H9 (cell line): ENCODE results near the gene SS18. TPM values are rescaled to one million over a fixed set of nuclear protein-coding genes. Genes with fewer than 3 reads are reported as not detected.

ENCODE experiments used
- DNase-seq: peaks from one replicate; pipeline ENCODE4 v3.0.0-alpha.2; 2017
- H2AFZ ChIP-seq: one replicate; pipeline ENCODE4 v1.6.1; 2013; ENCODE audit warnings: mild to moderate bottlenecking, low read length, control low read depth, moderate library complexity
- H2AK5ac ChIP-seq: 2 replicates; pipeline ENCODE4 v1.6.1; 2013; ENCODE audit warnings: low read length, control low read depth, mixed read lengths; ENCODE audit not compliant: insufficient read length
- H2BK120ac ChIP-seq: one replicate; pipeline ENCODE4 v1.6.1; 2013; ENCODE audit warnings: low read depth, mild to moderate bottlenecking, low read length, control low read depth, inconsistent platforms; ENCODE audit not compliant: poor library complexity, severe bottlenecking
- H2BK12ac ChIP-seq: 2 replicates; pipeline ENCODE4 v1.6.1; 2013; ENCODE audit warnings: low read length, control low read depth, mixed read lengths, low read depth; ENCODE audit not compliant: insufficient read length
- H2BK15ac ChIP-seq: 2 replicates; pipeline ENCODE4 v1.6.1; 2013; ENCODE audit warnings: low read depth, low read length, control low read depth
- H2BK20ac ChIP-seq: one replicate; pipeline ENCODE4 v1.6.1; 2013; ENCODE audit warnings: low read depth, mild to moderate bottlenecking, low read length, control low read depth, inconsistent platforms; ENCODE audit not compliant: poor library complexity, severe bottlenecking
- H2BK5ac ChIP-seq: 2 replicates; pipeline ENCODE4 v1.6.1; 2013; ENCODE audit warnings: low read length, control low read depth, mixed read lengths; ENCODE audit not compliant: insufficient read length
- H3K14ac ChIP-seq: 2 replicates; pipeline ENCODE4 v1.6.1; 2013; ENCODE audit warnings: low read length, control low read depth; ENCODE audit not compliant: insufficient read depth
- H3K18ac ChIP-seq: 2 replicates; pipeline ENCODE4 v1.6.1; 2013; ENCODE audit warnings: low read depth, mild to moderate bottlenecking, mixed read lengths, low read length, control low read depth; ENCODE audit not compliant: insufficient read length
- H3K23ac ChIP-seq: 2 replicates; pipeline ENCODE4 v1.6.1; 2013; ENCODE audit warnings: low read length, control low read depth, mixed read lengths, low read depth; ENCODE audit not compliant: insufficient read length
- H3K23me2 ChIP-seq: 2 replicates; pipeline ENCODE4 v1.6.1; 2013; ENCODE audit warnings: low read depth, mild to moderate bottlenecking, mixed read lengths, low read length, control low read depth; ENCODE audit not compliant: insufficient read length, poor library complexity, severe bottlenecking
- H3K27ac ChIP-seq: 2 replicates; pipeline ENCODE4 v1.5.1; 2013; ENCODE audit warnings: low read length, control low read depth, mixed read lengths, low read depth; ENCODE audit not compliant: insufficient read length
- H3K27me3 ChIP-seq: 2 replicates; pipeline ENCODE4 v1.6.1; 2013; ENCODE audit warnings: low read length, control low read depth, inconsistent platforms; ENCODE audit not compliant: insufficient read depth
- H3K4ac ChIP-seq: 2 replicates; pipeline ENCODE4 v1.6.1; 2013; ENCODE audit warnings: low read depth, mild to moderate bottlenecking, control low read depth, inconsistent platforms, low read length, moderate library complexity
- H3K4me1 ChIP-seq: 2 replicates; pipeline ENCODE4 v1.6.1; 2013; ENCODE audit warnings: low read length, control low read depth, inconsistent platforms; ENCODE audit not compliant: insufficient read depth
- H3K4me2 ChIP-seq: 2 replicates; pipeline ENCODE4 v1.6.1; 2013; ENCODE audit warnings: low read length, control low read depth, mixed read lengths; ENCODE audit not compliant: insufficient read length, insufficient read depth
- H3K56ac ChIP-seq: 2 replicates; pipeline ENCODE4 v1.6.1; 2013; ENCODE audit warnings: low read depth, mild to moderate bottlenecking, mixed read lengths, low read length, control low read depth; ENCODE audit not compliant: insufficient read length
- H3K79me1 ChIP-seq: 2 replicates; pipeline ENCODE4 v1.6.1; 2013; ENCODE audit warnings: low read depth, mild to moderate bottlenecking, moderate library complexity, low read length, control low read depth, inconsistent platforms; ENCODE audit not compliant: insufficient read depth, poor library complexity, severe bottlenecking
- H3K79me2 ChIP-seq: 2 replicates; pipeline ENCODE4 v1.6.1; 2013; ENCODE audit warnings: low read length, control low read depth, inconsistent platforms; ENCODE audit not compliant: insufficient read depth
- H3K9ac ChIP-seq: 2 replicates; pipeline ENCODE4 v1.6.1; 2013; ENCODE audit warnings: low read length, control low read depth, mixed read lengths; ENCODE audit not compliant: insufficient read length; ENCODE audit errors: extremely low read depth
- H3K9me3 ChIP-seq: one replicate; pipeline ENCODE4 v1.6.1; 2013; ENCODE audit warnings: low read depth, low read length, inconsistent platforms; ENCODE audit not compliant: control insufficient read depth
- H3T11ph ChIP-seq: one replicate; pipeline ENCODE4 v1.6.1; 2013; ENCODE audit warnings: mild to moderate bottlenecking, low read length, control low read depth, inconsistent platforms
- H4K20me1 ChIP-seq: one replicate; pipeline ENCODE4 v1.6.1; 2013; ENCODE audit not compliant: control insufficient read depth, insufficient read length, insufficient read depth
- H4K5ac ChIP-seq: 2 replicates; pipeline ENCODE4 v1.6.1; 2013; ENCODE audit warnings: low read depth, mild to moderate bottlenecking, mixed read lengths, low read length, control low read depth; ENCODE audit not compliant: insufficient read length
- H4K8ac ChIP-seq: replicated peaks from 2 replicates; pipeline ENCODE4 v1.6.1; 2013; ENCODE audit warnings: low read length, control low read depth, mixed read lengths, low read depth; ENCODE audit not compliant: insufficient read length
- H4K91ac ChIP-seq: 2 replicates; pipeline ENCODE4 v1.6.1; 2013; ENCODE audit warnings: low read depth, mild to moderate bottlenecking, moderate library complexity, mixed read lengths, low read length, control low read depth; ENCODE audit not compliant: insufficient read length
- H3K27ac Mint-ChIP-seq, 3 experiments: 2 replicates in 2 of 3; 3 replicates in 1 of 3; pipeline ENCODE4 v1.8.0; 2020 to 2021; ENCODE audit warnings: mixed read lengths in 3 of 3, mild to moderate bottlenecking in 1 of 3, moderate library complexity in 1 of 3
- H3K27me3 Mint-ChIP-seq: 2 replicates; pipeline ENCODE4 v1.8.0; 2021; ENCODE audit warnings: low read depth, mild to moderate bottlenecking, moderate library complexity, mixed read lengths
- H3K36me3 Mint-ChIP-seq, 3 experiments: 2 replicates in 2 of 3; 3 replicates in 1 of 3; pipeline ENCODE4 v1.8.0; 2020 to 2021; ENCODE audit warnings: low read depth in 3 of 3, mixed read lengths in 3 of 3; ENCODE audit not compliant: insufficient read depth in 1 of 3
- H3K4me1 Mint-ChIP-seq, 2 experiments: 2 replicates each; pipeline ENCODE4 v1.8.0; 2020; ENCODE audit warnings: mixed read lengths in 2 of 2
- H3K4me3 Mint-ChIP-seq, 2 experiments: 2 replicates in 1 of 2; 3 replicates in 1 of 2; pipeline ENCODE4 v1.8.0; 2020 to 2021; ENCODE audit warnings: mild to moderate bottlenecking in 2 of 2, mixed read lengths in 2 of 2, moderate library complexity in 1 of 2
- H3K9me3 Mint-ChIP-seq, 2 experiments: 2 replicates in 1 of 2; 3 replicates in 1 of 2; pipeline ENCODE4 v1.8.0; 2020; ENCODE audit warnings: mild to moderate bottlenecking in 2 of 2, mixed read lengths in 2 of 2, moderate library complexity in 1 of 2
- CTCF ChIP-seq: fragments of 200-600 bp; sonication (generic); conservative IDR thresholded peaks from 3 replicates; pipeline ENCODE4 v1.8.0; 2021; ENCODE audit warnings: antibody characterized with exemption, mild to moderate bottlenecking
- WGBS: extraction: QIAGEN DNeasy Blood & Tissue Kit; methylation state at CpG from one replicate; pipeline ENCODE4 v1.1.7; 2013; ENCODE audit warnings: missing lambda C conversion rate, low lambda C conversion rate, mixed read lengths; ENCODE audit not compliant: insufficient read length; ENCODE audit errors: extremely low coverage; 5-methylcytosine and 5-hydroxymethylcytosine counted together
- total RNA-seq: library from RNA; stranded (reverse); gene quantifications from 2 replicates; pipeline ENCODE4 v1.2.1, GENCODE V29; 2021

Gene SS18
- total RNA-seq, 1 experiment from 2014 or later, result 87.9 TPM

GRCh38 chr18:26059357-26059756 is 31.1 kb downstream of the SS18 start:
- no peaks in the 10 kb centered on the region for H3K9me3 ChIP-seq
- no peak overlapping the region for H2BK5ac ChIP-seq
- no peaks in the 10 kb centered on the region for H4K20me1 ChIP-seq
- H3K14ac ChIP-seq, result no peak overlapping the region
- H3K4me2 ChIP-seq, result no peak overlapping the region
- Mint-ChIP-seq H3K4me3 (no peak overlapping the region), H3K9me3 (no peaks in the 10 kb centered on the region), H3K36me3 (peaks cover 19 to 47% (median 39%) of the 10 kb centered on the region in 3 experiments), H3K4me1 (peaks cover 4 to 9% of the 10 kb centered on the region in 2 experiments; a peak in 3 of 4 replicates), H3K27ac (peak overlapping the region; percentile 4 to 78 (median 56); a peak in 4 of 7 replicates), H3K27me3 (no peaks in the 10 kb centered on the region)
- H3K79me1 ChIP-seq, result no peaks in the 10 kb centered on the region
- H3K23me2 ChIP-seq, result no peaks in the 10 kb centered on the region
- no peak overlapping the region for H3K4ac ChIP-seq
- TF ChIP-seq CTCF, result no peak
- no CpG with 5 or more reads among the region's 2 CpGs for WGBS
- no peak overlapping the region for H2BK15ac ChIP-seq
- H4K91ac ChIP-seq, result no peak overlapping the region
- H3K9ac ChIP-seq, result no peak overlapping the region
- H3K4me1 ChIP-seq, result no peaks in the 10 kb centered on the region
- H3K79me2 ChIP-seq, result no peaks in the 10 kb centered on the region; the same call in 1 of the 2 replicates
- H3K56ac ChIP-seq, result no peak overlapping the region
- no peak overlapping the region for H2BK20ac ChIP-seq
- no peak overlapping the region for H3T11ph ChIP-seq
- no peak overlapping the region for H2AK5ac ChIP-seq
- no peak overlapping the region for H3K18ac ChIP-seq
- no peak for DNase-seq
- no peak overlapping the region for H3K27ac ChIP-seq
- no peak overlapping the region for H3K23ac ChIP-seq
- H2AFZ ChIP-seq, result no peak overlapping the region
- H4K5ac ChIP-seq, result no peak overlapping the region
- no peak overlapping the region for H2BK120ac ChIP-seq
- H3K27me3 ChIP-seq, result no peaks in the 10 kb centered on the region
- no peak overlapping the region for H4K8ac ChIP-seq
- H2BK12ac ChIP-seq, result no peak overlapping the region
